HepG2 (cell line): ENCODE results near the gene MEIG1. TPM values are rescaled to one million over a fixed set of nuclear protein-coding genes. Genes with fewer than 3 reads are reported as not detected.

Experiments
- ATAC-seq: fragments of 200-7000 bp; cut with Tn5 transposase; 3 replicates; pipeline ENCODE4 v1.9.1; 2020; ENCODE audit warnings: mild to moderate bottlenecking, moderate library complexity
- BruUV-seq: library from RNA; stranded (reverse); fragments of 400-500 nt; replicated peaks from 2 replicates; lab custom pipeline; 2021; lab: Mats Ljungman, UMichigan
- CTCF ChIA-PET: fragments of 300-600 bp; formaldehyde crosslinking; extraction: SDS; loops from one replicate; lab custom pipeline; 2021; ENCODE audit warnings: low total read pairs, inconsistent platforms, low intra/inter-chr PET ratio; lab: Yijun Ruan, JAX
- POLR2A ChIA-PET: fragments of 350-600 bp; sonication (Branson Sonifier 250); formaldehyde crosslinking; loops from one replicate; lab custom pipeline; 2020; ENCODE audit warnings: antibody characterized with exemption, inconsistent platforms; lab: Yijun Ruan, JAX
- DNase-seq: peaks from one replicate; pipeline ENCODE4 v3.0.0-alpha.2; 2015; ENCODE audit warnings: low spot score
- FAIRE-seq: peaks from 3 replicates; lab custom pipeline; 2011; peaks lifted over from hg19 to GRCh38; lab: Jason Lieb, UNC
- H2AFZ ChIP-seq: one replicate; pipeline ENCODE4 v1.6.1; 2011; ENCODE audit warnings: low read length, inconsistent platforms
- H3K27ac ChIP-seq: fragments of 300-600 bp; 3 replicates; pipeline ENCODE4 v1.8.0; 2011; ENCODE audit warnings: mixed run types, mild to moderate bottlenecking, mixed read lengths, low read length, inconsistent platforms; ENCODE audit not compliant: insufficient read depth; ENCODE audit errors: extremely low read length
- H3K27me3 ChIP-seq, 2 experiments: fragments of 200-600 bp in 1 of 2; 2 replicates in 1 of 2; 3 replicates in 1 of 2; pipeline versions ENCODE4 v1.6.0 to v1.8.0; 2011; ENCODE audit warnings: low read length in 2 of 2, mild to moderate bottlenecking in 2 of 2, moderate library complexity in 2 of 2, inconsistent platforms in 1 of 2; ENCODE audit not compliant: insufficient read depth in 2 of 2, control insufficient read depth in 1 of 2
- H3K36me3 ChIP-seq, 2 experiments: fragments of 200-600 bp in 1 of 2; replicated peaks in 1 of 2; 2 replicates in 1 of 2; 3 replicates in 1 of 2; pipeline versions ENCODE4 v1.5.1 to v1.8.0; 2011; ENCODE audit warnings: low read length in 2 of 2, inconsistent platforms in 1 of 2; ENCODE audit not compliant: insufficient read depth in 2 of 2, control insufficient read depth in 1 of 2
- H3K4me1 ChIP-seq: 2 replicates; pipeline ENCODE4 v1.5.1; 2012; ENCODE audit warnings: low read length, inconsistent platforms; ENCODE audit not compliant: insufficient read depth
- H3K4me2 ChIP-seq: 2 replicates; pipeline ENCODE4 v1.6.0; 2011; ENCODE audit warnings: low read depth, low read length, inconsistent platforms
- H3K4me3 ChIP-seq, 3 experiments: fragments of 200-600 bp in 1 of 3; sonication (generic), shearing (Covaris generic) in 1 of 3; replicated peaks in 1 of 3; 2 replicates each; pipeline ENCODE4 v1.5.1; 2011 to 2016; ENCODE audit warnings: low read length in 3 of 3, inconsistent platforms in 2 of 3, low read depth in 2 of 3, mild to moderate bottlenecking in 2 of 3, control low read depth in 1 of 3, mixed read lengths in 1 of 3; ENCODE audit not compliant: insufficient read depth in 1 of 3
- H3K79me2 ChIP-seq: one replicate; pipeline ENCODE4 v1.6.1; 2011; ENCODE audit warnings: low read length, inconsistent platforms; ENCODE audit not compliant: insufficient read depth
- H3K9ac ChIP-seq: 2 replicates; pipeline ENCODE4 v1.6.0; 2011; ENCODE audit warnings: mild to moderate bottlenecking, low read depth, low read length, inconsistent platforms; ENCODE audit not compliant: insufficient read depth
- H3K9me3 ChIP-seq: 2 replicates; pipeline ENCODE4 v1.5.1; 2012; ENCODE audit warnings: mild to moderate bottlenecking, low read length
- H4K20me1 ChIP-seq: 2 replicates; pipeline ENCODE4 v1.6.0; 2011; ENCODE audit warnings: inconsistent platforms, mild to moderate bottlenecking, low read length, moderate library complexity; ENCODE audit not compliant: insufficient read depth
- BHLHE40 ChIP-seq: IDR thresholded peaks from 2 replicates; pipeline ENCODE4 v1.6.1; 2011; ENCODE audit warnings: low read length, improper control_type of control experiment
- DPF2 ChIP-seq: sonication (generic); formaldehyde crosslinking; IDR thresholded peaks from 2 replicates; pipeline ENCODE4 v1.4.0; 2020; ENCODE audit warnings: mild to moderate bottlenecking, low read depth, missing genetic modification reagents, borderline replicate concordance
- KLF12 ChIP-seq: sonication (generic); formaldehyde crosslinking; IDR thresholded peaks from 2 replicates; pipeline ENCODE4 v1.4.0; 2020; ENCODE audit warnings: missing genetic modification reagents, borderline replicate concordance
- RFX5 ChIP-seq: IDR thresholded peaks from 2 replicates; pipeline ENCODE4 v1.6.1; 2011; ENCODE audit warnings: low read depth, low read length, improper control_type of control experiment
- RNF2 ChIP-seq: fragments of 450-650 bp; conservative IDR thresholded peaks from 2 replicates; pipeline ENCODE4 v1.6.1; 2016; ENCODE audit warnings: low read depth
- ZBTB33 ChIP-seq: sonication (generic); formaldehyde crosslinking; IDR thresholded peaks from 2 replicates; pipeline ENCODE4 v1.4.0; 2020; ENCODE audit warnings: missing genetic modification reagents
- ZNF572 ChIP-seq: sonication (generic); formaldehyde crosslinking; IDR thresholded peaks from 2 replicates; pipeline ENCODE4 v1.5.1; 2020; ENCODE audit warnings: mild to moderate bottlenecking, missing genetic modification reagents
- ZNF792 ChIP-seq: IDR thresholded peaks from 2 replicates; pipeline ENCODE4 v1.6.1; 2016
- ZNF891 ChIP-seq: sonication (generic); formaldehyde crosslinking; IDR thresholded peaks from 2 replicates; pipeline ENCODE4 v1.5.0; 2020; ENCODE audit warnings: mild to moderate bottlenecking, missing genetic modification reagents
- WGBS: methylation state at CpG from one replicate; pipeline ENCODE4 v1.1.6; 2017; ENCODE audit warnings: low lambda C conversion rate; 5-methylcytosine and 5-hydroxymethylcytosine counted together
- in situ Hi-C: cut with HindIII; loops from 2 replicates; pipeline ENCODE4 v1.10.0; 2017; ENCODE audit warnings: low pct_unique_long_range_greater_than_20kb; ENCODE audit not compliant: extremely low pct_ligation_motif_present
- intact Hi-C: fragments of 100-400 bp; cut with micrococcal nuclease; formaldehyde crosslinking; loops from one replicate; pipeline ENCODE4 v1.10.0; 2022; ENCODE audit not compliant: unreplicated experiment
- polyA plus RNA-seq, 8 experiments: library from polyadenylated mRNA; depleted of rRNA in 3 of 8; stranded (reverse) in 7 of 8; unstranded in 1 of 8; fragments of >200 nt; fragmentation: Illumina TruSeq in 4 of 8; extraction: Trizol in 4 of 8; gene quantifications; 2 replicates each; pipeline versions ENCODE4 v1.2.1 to v1.2.3, GENCODE V29; 2011 to 2016; ENCODE audit warnings: low read depth in 4 of 8, missing spikeins in 1 of 8, mixed read lengths in 1 of 8; ENCODE audit not compliant: insufficient read depth in 1 of 8
- total RNA-seq, 5 experiments: library from RNA; depleted of rRNA; stranded (reverse); fragments of >200 nt; fragmentation: Illumina TruSeq; extraction: Trizol; gene quantifications; 2 replicates each; pipeline ENCODE4 v1.2.3, GENCODE V29; 2016; ENCODE audit warnings: low read depth in 1 of 5

The MEIG1 gene
- total and polyA plus RNA-seq, 2 of the 13 experiments (the other 11 are each of a cell fraction or from before 2014, with no cell fraction given) = not detected

GRCh38 chr10:14918964-14919363, 40.2 kb upstream of the MEIG1 start (continued):
- TF ChIP-seq BHLHE40 (no peak), KLF12 (CRISPR knock-in tag) (no peak), RFX5 (no peak), ZNF792 (CRISPR knock-in tag) (no peak), RNF2 (no peak), ZNF891 (no peak)

GRCh38 chr10:14924013-14924412, 35.2 kb upstream of the MEIG1 start:
- ATAC-seq = no peak
- ChIA-PET POLR2A (no interaction called here), CTCF (no interaction called here)
- no peaks in the 10 kb centered on the region for H4K20me1 ChIP-seq
- whole genome bisulfite sequencing = 96% methylated on average over 7 of the region's 7 CpGs
- H3K9ac ChIP-seq = no peak overlapping the region
- no peak overlapping the region for H3K27ac ChIP-seq
- no peaks in the 10 kb centered on the region for H3K4me1 ChIP-seq
- in situ Hi-C loops (no loop called here), intact Hi-C loops (no loop called here)
- H3K27me3 ChIP-seq = no peaks in the 10 kb centered on the region
- FAIRE-seq = no peak
- H3K4me3 ChIP-seq = no peak overlapping the region
- BruUV-seq = no TSS peak
- no peaks in the 10 kb centered on the region for H3K79me2 ChIP-seq
- no peak overlapping the region for H3K4me2 ChIP-seq
- peaks cover 21 to 59% of the 10 kb centered on the region in 2 experiments for H3K36me3 ChIP-seq
- no peak for DNase-seq
- H3K9me3 ChIP-seq = no peaks in the 10 kb centered on the region
- no peak for TF ChIP-seq DPF2 (CRISPR knock-in tag)
- TF ChIP-seq ZNF572 (CRISPR knock-in tag) = no peak
- peak; percentile 74; the same call in 1 of the 2 replicates for TF ChIP-seq ZBTB33 (CRISPR knock-in tag)
- H2AFZ ChIP-seq = no peak overlapping the region
